ENCODE data around the gene CAMK2D.

DNA sequence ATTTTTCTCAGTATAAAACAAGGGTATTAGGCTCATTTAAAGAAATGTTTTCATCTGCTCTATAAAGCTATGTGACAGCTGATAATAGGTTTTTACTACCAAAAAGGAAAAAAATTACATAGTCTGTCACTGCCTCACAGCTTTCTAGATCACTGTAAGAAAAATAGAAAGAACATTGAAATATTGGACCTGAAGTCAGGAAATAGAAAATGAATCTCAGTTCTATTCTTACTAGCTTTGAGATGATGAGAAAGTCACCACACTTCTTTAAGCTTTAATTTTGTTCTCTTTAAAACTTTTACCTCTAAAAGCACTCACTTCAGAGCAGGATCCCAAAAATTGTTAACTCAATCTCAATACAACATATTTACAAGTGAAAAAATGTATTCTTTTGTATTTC, 45.3 kb upstream of the CAMK2D start:
- TF ChIP-seq EZH2 (IDR thresholded peaks at IDR 0.05), result no peak
- no peak for TF ChIP-seq POLR2AphosphoS5 (IDR thresholded peaks at IDR 0.05; ENCODE audit: borderline replicate concordance, low read depth, low read length)
